Heart left ventricle (tissue), 13 donors: Measurements from ENCODE around the gene ZDHHC11B.
"Not testable (repeated sequence)": the region's sequence is repeated elsewhere in the genome, so short reads cannot be mapped to it uniquely, and the experiment has no call there.

Experiments
- CTCF ChIP-seq, 12 donors: fragments of 200-600 bp; sonication (generic) in 4 of 12; IDR thresholded peaks; one replicate each; pipeline versions ENCODE4 v1.5.0 to v1.8.0; 2018 to 2022; ENCODE audit warnings: antibody characterized with exemption in 12 of 12, mild to moderate bottlenecking in 5 of 12
- POLR2A ChIP-seq, 2 donors: fragments of 450-650 bp; IDR thresholded peaks; one replicate each; pipeline ENCODE4 v1.6.1; 2017; ENCODE audit warnings: antibody characterized with exemption in 2 of 2, mild to moderate bottlenecking in 2 of 2, moderate library complexity in 2 of 2
- donor health status: ischemic (EF 13 %, LVEDD 7.1; RV severe dilation, severe dysfunction).
- donor health status: DM: no; HTN: yes; CAD: no.
- donor health status: DM: no; HTN: no; CAD: no.
- donor health status: ischemic (EF 25% LVEDD 6.9; RV normal size, moderate dysfunction).
- donor health status: ischemic (EF 25% LVEDD 5.7; RV mildly dilated, moderate dysfunction).
- donor health status: ischemic (EF 35%, LVEDD 5.7; RV mildly dilated, moderate dysfunction).
- donor health status: nonischemic (EF 11% LVEDD 7.7; RV severe dilation, severe dysfunction).
- donor health status: DM: yes; HTN: yes; CAD: no.
- donor health status: PGD.
- donor health status: ischemic (EF 29% LVEDD 5.4; RV normal size, mild dysfunction).
- donor health status: nonischemic (EF 23%, LVEDD 6.1; RV moderate dilation, normal function).

- not testable (repeated sequence) for TF ChIP-seq POLR2A, CTCF (IDR thresholded peaks at IDR 0.05)
These were observed 1.3 kb downstream of the ZDHHC11B start for GRCh38 chr5:783049-783802.
